Neural crest cell (in vitro differentiated cells): ENCODE results near the gene HYCC2. TPM values are rescaled to one million over a fixed set of nuclear protein-coding genes. Genes with fewer than 3 reads are reported as not detected.

Source experiments
- DNase-seq: peaks from one replicate; pipeline ENCODE4 v3.0.0; 2021; ENCODE audit warnings: low read depth, mixed read lengths, low spot score
- H3K27ac Mint-ChIP-seq: one replicate; pipeline ENCODE4 v1.8.0; 2021; ENCODE audit warnings: mild to moderate bottlenecking, mixed read lengths; ENCODE audit not compliant: unreplicated experiment
- H3K27me3 Mint-ChIP-seq: 2 replicates; pipeline ENCODE4 v1.8.0; 2021; ENCODE audit warnings: low read depth, mild to moderate bottlenecking, mixed read lengths
- H3K36me3 Mint-ChIP-seq: 2 replicates; pipeline ENCODE4 v1.8.0; 2021; ENCODE audit warnings: low read depth, mild to moderate bottlenecking, mixed read lengths
- H3K4me1 Mint-ChIP-seq: 2 replicates; pipeline ENCODE4 v1.8.0; 2021; ENCODE audit warnings: mixed read lengths
- H3K4me3 Mint-ChIP-seq: one replicate; pipeline ENCODE4 v1.8.0; 2021; ENCODE audit warnings: mild to moderate bottlenecking, mixed read lengths
- H3K9me3 Mint-ChIP-seq: 2 replicates; pipeline ENCODE4 v1.8.0; 2021; ENCODE audit warnings: mixed read lengths
- CTCF ChIP-seq: fragments of 200-600 bp; sonication (generic); conservative IDR thresholded peaks from 2 replicates; pipeline ENCODE4 v1.5.0; 2021; ENCODE audit warnings: antibody characterized with exemption, mild to moderate bottlenecking
- total RNA-seq: library from RNA; stranded (reverse); gene quantifications from 2 replicates; pipeline ENCODE4 v1.2.1, GENCODE V29; 2021

The HYCC2 gene
- total RNA-seq, 1 donor from 2014 or later = 17.4 TPM

DNA sequence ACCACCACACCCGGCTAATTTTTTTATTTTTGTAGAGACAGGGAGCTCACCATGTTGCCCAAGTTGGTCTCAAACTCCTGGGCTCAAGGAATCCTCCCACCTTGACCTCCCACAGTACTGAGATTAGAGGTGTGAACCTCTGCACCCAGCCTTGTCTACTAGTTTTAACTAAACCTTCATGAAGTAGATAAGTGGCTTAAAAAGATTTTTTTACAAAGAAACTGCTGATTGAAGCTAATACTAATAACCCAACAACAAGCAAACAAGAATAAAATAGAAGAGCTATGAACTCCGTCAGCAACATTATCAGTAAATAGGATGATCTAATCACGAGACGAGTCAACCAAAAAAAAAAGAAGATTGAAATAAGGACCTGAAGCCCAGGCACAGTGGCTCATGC lies 19.1 kb upstream of the HYCC2 start:
- H3K27ac Mint-ChIP-seq = no peak overlapping the region
- no peak for TF ChIP-seq CTCF
- H3K4me1 Mint-ChIP-seq = no peaks in the 10 kb centered on the region
- no peaks in the 10 kb centered on the region for H3K9me3 Mint-ChIP-seq
- DNase-seq = no peak
- peaks cover 3% of the 10 kb centered on the region for H3K36me3 Mint-ChIP-seq
- H3K4me3 Mint-ChIP-seq = no peak overlapping the region
- no peaks in the 10 kb centered on the region for H3K27me3 Mint-ChIP-seq

GRCh38 chr2:201084863-201085262 lies 13.4 kb upstream of the HYCC2 start:
- no peaks in the 10 kb centered on the region for H3K4me1 Mint-ChIP-seq
- H3K27me3 Mint-ChIP-seq = no peaks in the 10 kb centered on the region
- no peak overlapping the region for H3K4me3 Mint-ChIP-seq
- no peak overlapping the region for H3K27ac Mint-ChIP-seq
- no peak for DNase-seq
- TF ChIP-seq CTCF = no peak
- no peaks in the 10 kb centered on the region for H3K9me3 Mint-ChIP-seq
- peaks cover 6% of the 10 kb centered on the region for H3K36me3 Mint-ChIP-seq

- H3K4me3 Mint-ChIP-seq = peak overlapping the region; percentile 42
- no peaks in the 10 kb centered on the region for H3K36me3 Mint-ChIP-seq
- no peak overlapping the region for H3K27ac Mint-ChIP-seq
- H3K4me1 Mint-ChIP-seq = peaks cover 24% of the 10 kb centered on the region
- no peaks in the 10 kb centered on the region for H3K9me3 Mint-ChIP-seq
- no peak for TF ChIP-seq CTCF
- H3K27me3 Mint-ChIP-seq = no peaks in the 10 kb centered on the region
- DNase-seq = no peak
Observed at GRCh38 chr2:201074996-201075395, 3.5 kb upstream of the HYCC2 start.

- Mint-ChIP-seq H3K27me3 (no peaks in the 10 kb centered on the region), H3K9me3 (no peaks in the 10 kb centered on the region), H3K36me3 (no peaks in the 10 kb centered on the region), H3K4me1 (peaks cover 36% of the 10 kb centered on the region), H3K27ac (no peak overlapping the region), H3K4me3 (peak overlapping the region; percentile 69)
- no peak for DNase-seq
- no peak for TF ChIP-seq CTCF
Observed at GRCh38 chr2:201073071-201073470, 1.6 kb upstream of the HYCC2 start.

GRCh38 chr2:201072201-201072530 lies 695 bp upstream of the HYCC2 start:
- Mint-ChIP-seq H3K9me3 (no peaks in the 10 kb centered on the region), H3K4me3 (peak overlapping the region; percentile 97), H3K27me3 (no peaks in the 10 kb centered on the region), H3K4me1 (peaks cover 36% of the 10 kb centered on the region), H3K27ac (peak overlapping the region; percentile 99), H3K36me3 (no peaks in the 10 kb centered on the region)
- no peak for DNase-seq
- no peak for TF ChIP-seq CTCF

DNA sequence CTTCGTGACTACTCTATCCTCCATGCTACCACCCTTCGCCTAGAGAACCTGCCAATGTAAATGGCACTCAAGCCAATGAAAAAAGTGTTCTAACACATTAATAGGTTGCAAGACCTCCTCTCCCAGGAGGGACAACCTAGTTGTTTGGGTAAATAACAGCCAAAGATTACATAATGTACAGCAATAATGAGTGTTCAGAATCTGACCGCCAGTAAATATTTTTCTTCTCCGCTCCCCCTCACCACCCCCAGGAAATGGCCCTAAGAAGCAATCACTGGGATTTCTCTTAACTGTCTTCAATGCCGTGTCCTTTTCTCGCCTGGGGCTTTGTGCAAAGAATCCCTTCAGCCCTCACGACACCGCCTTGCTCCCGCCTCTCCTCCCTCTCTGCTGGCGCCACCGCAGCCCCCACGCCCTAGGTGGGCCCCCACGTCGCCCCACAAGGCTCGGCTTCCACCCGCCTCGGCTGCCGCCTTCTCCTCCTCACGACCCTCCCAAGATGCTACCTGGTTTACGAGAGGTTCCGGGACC lies 458 bp downstream of the HYCC2 start:
- H3K4me3 Mint-ChIP-seq = peak overlapping the region; percentile 97
- H3K36me3 Mint-ChIP-seq = no peaks in the 10 kb centered on the region
- DNase-seq = no peak
- H3K4me1 Mint-ChIP-seq = peaks cover 36% of the 10 kb centered on the region
- H3K9me3 Mint-ChIP-seq = no peaks in the 10 kb centered on the region
- H3K27me3 Mint-ChIP-seq = no peaks in the 10 kb centered on the region
- H3K27ac Mint-ChIP-seq = peak overlapping the region; percentile 99
- TF ChIP-seq CTCF = no peak
